A673 (cell line): ENCODE measurements around the gene MSL1. TPM values are rescaled to one million over a fixed set of nuclear protein-coding genes. Genes with fewer than 3 reads are reported as not detected.
A peak's percentile ranks its signal among the peaks of the same experiment; 100 is the strongest.

Experiments
- BruUV-seq: library from RNA; stranded (reverse); fragments of 400-500 nt; replicated peaks from 2 replicates; lab custom pipeline; 2021; lab: Mats Ljungman, UMichigan
- CTCF ChIA-PET: fragments of 300-600 bp; sonication (Branson Sonifier 250); formaldehyde crosslinking; loops from one replicate; lab custom pipeline; 2022; ENCODE audit warnings: antibody characterized with exemption; lab: Charles Lee
- POLR2A ChIA-PET: fragments of 300-600 bp; sonication (Branson Sonifier 250); formaldehyde crosslinking; loops from one replicate; lab custom pipeline; 2022; ENCODE audit warnings: antibody characterized with exemption; ENCODE audit not compliant: low non-redundant PET; lab: Charles Lee
- DNase-seq: peaks from one replicate; pipeline ENCODE4 v3.0.0-alpha.2; 2015; ENCODE audit warnings: low spot score
- H3K27ac ChIP-seq: fragments of 200-600 bp; sonication (generic); 2 replicates; pipeline ENCODE4 v1.5.1; 2016; ENCODE audit warnings: mixed run types, low read depth, mild to moderate bottlenecking, mixed read lengths, antibody characterized with exemption, low read length; ENCODE audit not compliant: poor library complexity, severe bottlenecking
- H3K27me3 ChIP-seq: fragments of 200-600 bp; sonication (generic); replicated peaks from 2 replicates; pipeline ENCODE4 v1.6.1; 2017; ENCODE audit warnings: mixed run types, low read depth, mild to moderate bottlenecking, mixed read lengths, antibody characterized with exemption, low read length; ENCODE audit not compliant: insufficient read depth, poor library complexity
- H3K36me3 ChIP-seq: fragments of 200-600 bp; sonication (generic); 2 replicates; pipeline ENCODE4 v1.6.1; 2016; ENCODE audit warnings: mixed run types, mild to moderate bottlenecking, mixed read lengths, antibody characterized with exemption, low read length; ENCODE audit not compliant: insufficient read depth, poor library complexity, severe bottlenecking
- H3K4me1 ChIP-seq: fragments of 200-600 bp; sonication (generic); 2 replicates; pipeline ENCODE4 v1.6.1; 2017; ENCODE audit warnings: mixed run types, mild to moderate bottlenecking, mixed read lengths, antibody characterized with exemption, low read length; ENCODE audit not compliant: insufficient read depth, poor library complexity, severe bottlenecking
- H3K4me3 ChIP-seq: fragments of 200-600 bp; sonication (generic); 2 replicates; pipeline ENCODE4 v1.5.1; 2016; ENCODE audit warnings: low read depth, mixed run types, mild to moderate bottlenecking, mixed read lengths, low read length; ENCODE audit not compliant: poor library complexity, severe bottlenecking
- H3K9me3 ChIP-seq: fragments of 200-600 bp; sonication (generic); 2 replicates; pipeline ENCODE4 v1.6.1; 2016; ENCODE audit warnings: mixed run types, low read depth, mild to moderate bottlenecking, mixed read lengths, antibody characterized with exemption, low read length; ENCODE audit not compliant: poor library complexity, severe bottlenecking
- CTCF ChIP-seq: fragments of 300-800, 200-600 bp; sonication (generic); conservative IDR thresholded peaks from 2 replicates; pipeline ENCODE4 v1.5.1; 2017; ENCODE audit warnings: low read depth, mild to moderate bottlenecking, antibody characterized with exemption, low read length, moderate library complexity, mixed read lengths
- EZH2 ChIP-seq: fragments of 200-600 bp; sonication (generic); IDR thresholded peaks from 2 replicates; pipeline ENCODE4 v1.6.1; 2017; ENCODE audit warnings: borderline replicate concordance, low read depth, mild to moderate bottlenecking, mixed read lengths, antibody characterized with exemption, low read length; ENCODE audit not compliant: poor library complexity, severe bottlenecking
- intact Hi-C: fragments of 100-400 bp; cut with micrococcal nuclease; formaldehyde crosslinking; loops from one replicate; pipeline ENCODE4 v1.10.0; 2022; ENCODE audit not compliant: unreplicated experiment
- total RNA-seq: library from RNA; stranded (reverse); gene quantifications from 2 replicates; pipeline ENCODE4 v1.2.3, GENCODE V29; 2021

The MSL1 gene
- total RNA-seq, 1 experiment from 2014 or later, result 59.9 TPM

- no peak for DNase-seq
- Histone ChIP-seq H3K4me1 (peaks cover 52% of the 10 kb centered on the region), H3K4me3 (no peak overlapping the region), H3K27me3 (no peaks in the 10 kb centered on the region), H3K36me3 (no peaks in the 10 kb centered on the region), H3K27ac (peak overlapping the region; percentile 54), H3K9me3 (no peaks in the 10 kb centered on the region)
- intact Hi-C loops, result no loop called here
- TF ChIP-seq EZH2 (no peak), CTCF (no peak)
- POLR2A ChIA-PET, result no interaction called here
- BruUV-seq, result no TSS peak
- CTCF ChIA-PET, result no interaction called here
Measured at GRCh38 chr17:40072735-40073346, 48.9 kb upstream of the MSL1 start.

GRCh38 chr17:40073454-40074174 is 48.2 kb upstream of the MSL1 start:
- Histone ChIP-seq H3K4me3 (no peak overlapping the region), H3K36me3 (no peaks in the 10 kb centered on the region), H3K9me3 (no peaks in the 10 kb centered on the region), H3K4me1 (peaks cover 46% of the 10 kb centered on the region), H3K27me3 (no peaks in the 10 kb centered on the region), H3K27ac (no peak overlapping the region)
- intact Hi-C loops, result no loop called here
- no peak for DNase-seq
- ChIA-PET CTCF (interaction anchor here (0.5 to 0.6 kb wide), 2 partner anchors 8 to 126 kb away, joined by 3 to 7 read pairs; no protein-coding TSS in a partner anchor), POLR2A (no interaction called here)
- BruUV-seq, result no TSS peak
- TF ChIP-seq CTCF (no peak), EZH2 (no peak)

- Histone ChIP-seq H3K9me3 (no peaks in the 10 kb centered on the region), H3K27ac (no peak overlapping the region), H3K4me3 (no peak overlapping the region), H3K27me3 (no peaks in the 10 kb centered on the region), H3K4me1 (peaks cover 41% of the 10 kb centered on the region), H3K36me3 (no peaks in the 10 kb centered on the region)
- TF ChIP-seq EZH2 (no peak), CTCF (no peak)
- no peak for DNase-seq
- intact Hi-C loops, result no loop called here
- ChIA-PET POLR2A (no interaction called here), CTCF (interaction anchor here (0.6 kb wide), 1 partner anchor 125 kb away, joined by 7 read pairs; no protein-coding TSS in a partner anchor)
- no TSS peak for BruUV-seq
Measured at GRCh38 chr17:40074175-40074512, 47.6 kb upstream of the MSL1 start.
